Measurements from ENCODE around the gene DNAJC4.

The DNAJC4 gene

DNA sequence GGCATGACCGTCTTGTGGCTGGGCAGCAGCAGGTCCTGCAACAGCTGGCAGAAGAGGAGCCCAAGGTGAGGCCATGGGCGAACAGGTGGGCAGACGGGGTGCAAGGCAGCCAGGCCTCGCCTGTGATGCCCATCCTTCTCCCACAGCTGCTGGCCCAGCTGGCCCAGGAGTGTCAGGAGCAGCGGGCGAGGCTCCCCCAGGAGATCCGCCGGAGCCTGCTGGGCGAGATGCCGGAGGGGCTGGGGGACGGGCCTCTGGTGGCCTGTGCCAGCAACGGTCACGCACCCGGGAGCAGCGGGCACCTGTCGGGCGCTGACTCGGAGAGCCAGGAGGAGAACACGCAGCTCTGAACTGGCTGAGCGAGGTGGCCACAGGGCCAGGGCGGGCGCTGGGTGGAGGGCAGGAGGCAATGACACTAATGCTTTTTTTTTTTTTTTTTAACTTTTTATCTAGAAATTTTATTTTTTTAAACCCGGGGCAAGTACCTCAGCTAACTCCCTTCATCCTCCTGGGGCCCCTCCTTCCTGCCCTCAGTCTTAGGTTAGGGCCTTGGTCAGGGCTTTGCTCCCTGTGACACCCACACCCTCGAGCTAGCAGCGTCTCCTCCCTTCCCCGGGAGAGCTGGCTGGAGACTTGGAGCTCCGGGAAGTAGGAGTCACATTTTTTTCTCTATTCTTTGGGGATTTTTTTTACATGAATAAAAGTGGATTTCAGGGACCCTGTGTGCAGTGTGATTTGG lies 37.0 kb downstream of the DNAJC4 start:
- DNase-seq (ENCODE audit: low spot score): no peak
- in situ Hi-C loops (cut with MboI; ENCODE audit: low pct_unique_long_range_greater_than_20kb, low sequenced_read_pairs, unreplicated experiment): no loop called here
- TF ChIP-seq, protein P1, sequence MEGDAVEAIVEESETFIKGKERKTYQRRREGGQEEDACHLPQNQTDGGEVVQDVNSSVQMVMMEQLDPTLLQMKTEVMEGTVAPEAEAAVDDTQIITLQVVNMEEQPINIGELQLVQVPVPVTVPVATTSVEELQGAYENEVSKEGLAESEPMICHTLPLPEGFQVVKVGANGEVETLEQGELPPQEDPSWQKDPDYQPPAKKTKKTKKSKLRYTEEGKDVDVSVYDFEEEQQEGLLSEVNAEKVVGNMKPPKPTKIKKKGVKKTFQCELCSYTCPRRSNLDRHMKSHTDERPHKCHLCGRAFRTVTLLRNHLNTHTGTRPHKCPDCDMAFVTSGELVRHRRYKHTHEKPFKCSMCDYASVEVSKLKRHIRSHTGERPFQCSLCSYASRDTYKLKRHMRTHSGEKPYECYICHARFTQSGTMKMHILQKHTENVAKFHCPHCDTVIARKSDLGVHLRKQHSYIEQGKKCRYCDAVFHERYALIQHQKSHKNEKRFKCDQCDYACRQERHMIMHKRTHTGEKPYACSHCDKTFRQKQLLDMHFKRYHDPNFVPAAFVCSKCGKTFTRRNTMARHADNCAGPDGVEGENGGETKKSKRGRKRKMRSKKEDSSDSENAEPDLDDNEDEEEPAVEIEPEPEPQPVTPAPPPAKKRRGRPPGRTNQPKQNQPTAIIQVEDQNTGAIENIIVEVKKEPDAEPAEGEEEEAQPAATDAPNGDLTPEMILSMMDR (IDR thresholded peaks at IDR 0.05; ENCODE audit: extremely low read depth, insufficient read depth, missing control alignments): no peak

DNA sequence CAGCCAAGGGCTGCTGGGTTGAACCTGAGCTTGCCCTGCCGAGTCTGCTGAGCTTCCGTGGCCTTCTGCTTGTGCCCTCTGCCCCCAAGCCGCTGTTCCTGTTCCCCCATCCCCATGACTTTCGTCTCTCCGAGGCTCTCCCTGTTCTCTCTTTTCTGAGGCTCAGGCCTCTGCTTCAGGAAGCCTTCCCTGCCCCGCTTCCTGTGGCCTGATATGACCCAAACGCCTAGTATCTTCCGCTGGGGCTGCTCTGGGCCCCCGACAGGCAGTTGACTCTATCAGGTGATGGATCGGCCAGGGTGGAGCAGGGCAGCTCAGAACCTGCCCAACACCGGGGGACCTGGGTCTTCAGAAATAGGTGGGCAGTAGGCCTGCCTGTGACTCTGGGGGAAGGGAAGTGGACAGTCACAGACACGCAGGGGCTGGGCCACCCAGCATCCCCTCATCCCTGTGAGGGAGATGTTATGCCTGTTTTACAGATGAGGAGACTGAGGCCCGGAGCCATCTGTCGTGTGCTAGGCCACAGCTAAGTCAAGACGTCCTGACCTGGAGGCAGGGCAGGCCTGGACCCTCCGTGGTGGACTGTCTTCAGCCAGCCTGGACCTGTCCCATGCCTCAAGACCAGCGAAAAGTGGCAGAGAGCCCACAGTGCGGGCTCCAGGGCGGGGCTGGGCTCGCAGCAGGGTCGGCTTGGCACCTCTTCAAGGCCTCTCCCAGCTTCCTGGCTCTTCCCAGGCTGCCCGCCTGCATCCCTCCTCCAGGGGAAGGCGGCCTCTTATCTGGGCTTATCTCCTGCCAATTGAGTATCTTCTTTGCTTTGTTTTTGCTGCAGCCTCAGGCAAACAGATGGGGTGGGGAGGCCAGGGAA lies 37.9 kb downstream of the DNAJC4 start:
- in situ Hi-C loops (cut with MboI; ENCODE audit: low pct_unique_long_range_greater_than_20kb, low sequenced_read_pairs, unreplicated experiment): no loop called here
- DNase-seq (ENCODE audit: low spot score): no peak
- TF ChIP-seq, protein P1 (IDR thresholded peaks at IDR 0.05; ENCODE audit: extremely low read depth, insufficient read depth, missing control alignments): no peak

DNA sequence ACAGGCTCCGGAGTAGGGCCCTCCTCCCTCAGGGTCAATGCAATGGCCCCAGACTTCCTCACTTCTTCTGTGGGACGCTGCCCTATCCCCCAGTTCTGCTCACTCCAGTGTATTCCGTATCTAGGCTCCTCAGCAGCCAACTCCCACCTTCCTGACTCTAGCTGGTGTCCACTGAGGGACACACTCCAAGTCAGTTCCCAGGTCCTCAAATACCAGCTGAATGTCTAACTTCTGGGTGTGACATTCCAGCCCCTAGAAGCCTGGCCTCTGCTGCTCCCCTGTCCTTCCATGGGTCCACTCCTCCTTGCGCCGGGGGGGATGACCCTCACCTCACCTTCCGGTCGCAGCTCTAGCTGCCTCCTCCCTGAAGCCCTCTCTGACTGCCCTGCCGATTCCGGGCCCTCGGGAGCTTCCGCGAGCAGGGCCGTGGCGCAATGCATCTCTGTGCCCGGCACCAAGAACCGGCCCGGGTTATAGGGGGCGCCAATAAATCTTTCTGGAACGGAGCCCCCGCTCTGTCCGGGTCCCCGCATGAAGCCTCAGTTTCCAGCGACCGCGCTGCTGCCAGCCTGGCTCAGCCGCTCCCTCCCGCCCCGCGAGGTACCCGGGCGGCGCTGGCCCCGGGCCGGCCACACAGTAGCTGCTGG lies 38.7 kb downstream of the DNAJC4 start:
- in situ Hi-C loops (cut with MboI; ENCODE audit: low pct_unique_long_range_greater_than_20kb, low sequenced_read_pairs, unreplicated experiment): no loop called here
- TF ChIP-seq, protein P1 (IDR thresholded peaks at IDR 0.05; ENCODE audit: extremely low read depth, insufficient read depth, missing control alignments): no peak

DNA sequence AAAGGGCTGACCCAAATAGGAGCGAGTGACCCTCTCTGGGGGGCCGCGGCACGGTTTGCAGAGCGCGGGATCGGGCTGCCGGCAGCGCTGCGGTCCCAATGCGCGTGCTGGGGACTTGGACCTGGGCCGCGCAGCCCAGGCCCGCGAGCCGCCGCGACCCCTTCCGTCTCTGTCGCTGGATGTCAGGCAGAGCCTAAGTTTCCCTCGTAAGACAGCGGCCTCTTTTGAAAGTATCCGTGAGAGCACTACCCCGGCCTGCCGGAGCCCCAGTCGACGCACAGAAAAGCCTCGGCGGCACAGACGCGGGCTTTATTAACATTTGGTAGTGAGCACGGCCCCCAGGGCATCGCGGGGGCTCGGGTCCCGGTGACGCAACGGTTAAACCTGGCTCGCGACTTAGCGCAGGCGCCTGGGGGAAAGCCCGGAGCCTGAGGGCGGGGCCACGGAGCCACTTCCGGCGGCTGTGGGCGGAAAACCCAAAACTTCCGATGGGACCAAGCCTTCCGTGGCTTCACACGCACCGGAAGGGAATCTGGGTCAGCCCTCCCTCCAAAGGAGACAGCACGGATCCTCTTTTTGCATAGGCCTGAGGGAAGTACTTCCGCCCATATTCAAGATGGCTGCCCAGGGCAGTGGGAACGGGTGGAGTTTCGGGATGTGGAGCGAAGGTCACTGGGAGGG lies 39.3 kb downstream of the DNAJC4 start:
- TF ChIP-seq, protein P1 (IDR thresholded peaks at IDR 0.05; ENCODE audit: extremely low read depth, insufficient read depth, missing control alignments): peak; percentile 10
- peak; percentile 91 for DNase-seq (ENCODE audit: low spot score)
- in situ Hi-C loops (cut with MboI; ENCODE audit: low pct_unique_long_range_greater_than_20kb, low sequenced_read_pairs, unreplicated experiment): no loop called here

More for the DNA sequence above, 38.7 kb downstream of the DNAJC4 start:
- DNase-seq (ENCODE audit: low spot score): no peak

DNA sequence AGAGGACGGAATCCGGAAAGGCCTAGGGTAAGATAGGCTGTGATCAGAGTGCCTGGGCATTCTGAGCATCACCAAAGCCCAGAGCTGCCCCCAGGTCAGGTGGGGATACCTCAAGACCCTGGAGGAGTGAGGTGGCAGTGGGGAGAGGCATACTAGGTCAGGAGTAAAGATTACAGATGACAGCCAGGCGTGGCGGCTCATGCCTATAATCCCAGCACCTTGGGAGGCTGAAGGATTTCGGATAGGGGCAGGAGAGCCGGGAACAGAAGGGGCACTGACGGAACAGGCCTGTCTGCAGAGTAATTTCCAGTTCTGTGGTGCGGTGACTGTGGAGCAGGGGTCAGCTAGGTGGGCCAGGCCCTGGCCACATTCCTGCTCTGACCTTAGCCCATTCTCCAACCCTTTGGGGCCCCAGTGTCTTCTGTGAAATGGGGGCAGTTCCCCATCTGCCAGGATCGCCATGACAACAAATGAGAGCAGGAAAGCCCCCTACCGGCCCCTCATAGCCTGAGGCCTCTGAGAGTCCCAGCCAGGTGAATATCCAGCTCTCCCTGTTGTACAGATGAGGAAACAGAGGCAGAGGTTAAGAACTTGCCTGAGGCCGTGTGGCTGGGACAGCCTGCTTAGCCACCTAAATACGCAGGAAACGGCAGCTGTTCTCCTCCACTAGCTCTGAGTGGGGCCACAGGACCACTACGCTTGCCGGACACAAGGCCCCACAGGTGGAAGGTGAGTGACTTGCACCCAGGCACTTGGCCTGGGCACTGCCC lies 44.9 kb downstream of the DNAJC4 start:
- no peak for DNase-seq (ENCODE audit: low spot score)
- TF ChIP-seq, protein P1 (IDR thresholded peaks at IDR 0.05; ENCODE audit: extremely low read depth, insufficient read depth, missing control alignments): no peak
- in situ Hi-C loops (cut with MboI; ENCODE audit: low pct_unique_long_range_greater_than_20kb, low sequenced_read_pairs, unreplicated experiment): no loop called here
